Loucy (cell line): ENCODE measurements around the gene PUDP.

ENCODE experiments used
- H2AFZ ChIP-seq: fragments of 200-600 bp; sonication (generic); 2 replicates; pipeline ENCODE4 v1.6.0; 2016; ENCODE audit warnings: antibody characterized with exemption, mild to moderate bottlenecking, low read length, moderate library complexity
- H3F3A ChIP-seq: fragments of 200-600 bp; 2 replicates; pipeline ENCODE4 v1.6.0; 2016; ENCODE audit warnings: antibody characterized with exemption, low read depth, mild to moderate bottlenecking
- H3K27me3 ChIP-seq: fragments of 200-600 bp; sonication (generic); 2 replicates; pipeline ENCODE4 v1.6.1; 2014; ENCODE audit warnings: low read length, mild to moderate bottlenecking; ENCODE audit not compliant: insufficient read depth, poor library complexity, severe bottlenecking
- H3K36me3 ChIP-seq: fragments of 200-600 bp; sonication (generic); 2 replicates; pipeline ENCODE4 v1.6.1; 2016; ENCODE audit warnings: low read length; ENCODE audit not compliant: insufficient read depth
- H3K4me1 ChIP-seq: fragments of 200-600 bp; sonication (generic); 2 replicates; pipeline ENCODE4 v1.5.1; 2014; ENCODE audit warnings: low read length, mild to moderate bottlenecking; ENCODE audit not compliant: insufficient read depth, poor library complexity, severe bottlenecking
- H3K4me2 ChIP-seq: fragments of 200-600 bp; sonication (generic); 2 replicates; pipeline ENCODE4 v1.6.0; 2014; ENCODE audit warnings: antibody characterized with exemption, low read length, low read depth, mild to moderate bottlenecking; ENCODE audit not compliant: poor library complexity, severe bottlenecking
- H3K4me3 ChIP-seq: fragments of 200-600 bp; sonication (generic); 2 replicates; pipeline ENCODE4 v1.5.1; 2014; ENCODE audit warnings: low read length, mild to moderate bottlenecking, mixed read lengths; ENCODE audit not compliant: poor library complexity, severe bottlenecking
- H3K79me2 ChIP-seq: fragments of 200-600 bp; sonication (generic); 2 replicates; pipeline ENCODE4 v1.6.1; 2014; ENCODE audit warnings: low read length; ENCODE audit not compliant: insufficient read depth
- H3K9ac ChIP-seq: fragments of 200-600 bp; sonication (generic); 2 replicates; pipeline ENCODE4 v1.6.0; 2014; ENCODE audit warnings: mild to moderate bottlenecking, low read depth, low read length, moderate library complexity; ENCODE audit not compliant: poor library complexity, severe bottlenecking
- H3K9me2 ChIP-seq: fragments of 200-600 bp; sonication (generic); replicated peaks from 2 replicates; pipeline ENCODE4 v1.6.1; 2016; ENCODE audit warnings: low read depth, low read length, mixed read lengths
- H3K9me3 ChIP-seq: fragments of 200-600 bp; sonication (generic); 2 replicates; pipeline ENCODE4 v1.6.1; 2014; ENCODE audit warnings: mild to moderate bottlenecking, antibody characterized with exemption, low read length, low read depth; ENCODE audit not compliant: insufficient read depth
- H4K20me1 ChIP-seq: fragments of 200-600 bp; sonication (generic); 2 replicates; pipeline ENCODE4 v1.6.0; 2014; ENCODE audit warnings: antibody characterized with exemption, low read length, mild to moderate bottlenecking; ENCODE audit not compliant: insufficient read depth, poor library complexity, severe bottlenecking
- EZH2phosphoT487 ChIP-seq: fragments of 200-600 bp; IDR thresholded peaks from 2 replicates; pipeline ENCODE4 v1.6.1; 2018; ENCODE audit warnings: antibody characterized with exemption, mild to moderate bottlenecking, moderate library complexity, borderline replicate concordance
- TF ChIP-seq, protein P1 (sequence below): fragments of 200-600 bp; sonication (generic); conservative IDR thresholded peaks from 2 replicates; pipeline ENCODE4 v1.5.1; 2014; ENCODE audit warnings: mild to moderate bottlenecking, antibody characterized with exemption, low read length

Gene PUDP

DNA sequence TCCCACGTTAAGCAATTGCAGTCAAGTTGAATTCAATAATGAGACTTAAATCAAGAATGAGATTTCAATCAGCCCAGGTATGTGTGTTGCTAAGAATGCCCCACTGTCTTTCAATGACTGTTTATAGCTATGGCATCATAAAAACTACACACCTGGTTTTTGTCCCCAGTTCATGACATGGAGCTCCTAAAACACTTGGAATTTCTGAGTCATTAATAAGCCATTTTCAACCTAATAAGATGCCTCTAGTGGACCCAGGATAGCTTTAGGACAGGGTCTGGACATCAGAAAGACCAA lies 73.1 kb downstream of the PUDP start:
- H3K9ac ChIP-seq: no peak overlapping the region
- TF ChIP-seq, protein P1, sequence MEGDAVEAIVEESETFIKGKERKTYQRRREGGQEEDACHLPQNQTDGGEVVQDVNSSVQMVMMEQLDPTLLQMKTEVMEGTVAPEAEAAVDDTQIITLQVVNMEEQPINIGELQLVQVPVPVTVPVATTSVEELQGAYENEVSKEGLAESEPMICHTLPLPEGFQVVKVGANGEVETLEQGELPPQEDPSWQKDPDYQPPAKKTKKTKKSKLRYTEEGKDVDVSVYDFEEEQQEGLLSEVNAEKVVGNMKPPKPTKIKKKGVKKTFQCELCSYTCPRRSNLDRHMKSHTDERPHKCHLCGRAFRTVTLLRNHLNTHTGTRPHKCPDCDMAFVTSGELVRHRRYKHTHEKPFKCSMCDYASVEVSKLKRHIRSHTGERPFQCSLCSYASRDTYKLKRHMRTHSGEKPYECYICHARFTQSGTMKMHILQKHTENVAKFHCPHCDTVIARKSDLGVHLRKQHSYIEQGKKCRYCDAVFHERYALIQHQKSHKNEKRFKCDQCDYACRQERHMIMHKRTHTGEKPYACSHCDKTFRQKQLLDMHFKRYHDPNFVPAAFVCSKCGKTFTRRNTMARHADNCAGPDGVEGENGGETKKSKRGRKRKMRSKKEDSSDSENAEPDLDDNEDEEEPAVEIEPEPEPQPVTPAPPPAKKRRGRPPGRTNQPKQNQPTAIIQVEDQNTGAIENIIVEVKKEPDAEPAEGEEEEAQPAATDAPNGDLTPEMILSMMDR: no peak
- TF ChIP-seq EZH2phosphoT487: no peak

DNA sequence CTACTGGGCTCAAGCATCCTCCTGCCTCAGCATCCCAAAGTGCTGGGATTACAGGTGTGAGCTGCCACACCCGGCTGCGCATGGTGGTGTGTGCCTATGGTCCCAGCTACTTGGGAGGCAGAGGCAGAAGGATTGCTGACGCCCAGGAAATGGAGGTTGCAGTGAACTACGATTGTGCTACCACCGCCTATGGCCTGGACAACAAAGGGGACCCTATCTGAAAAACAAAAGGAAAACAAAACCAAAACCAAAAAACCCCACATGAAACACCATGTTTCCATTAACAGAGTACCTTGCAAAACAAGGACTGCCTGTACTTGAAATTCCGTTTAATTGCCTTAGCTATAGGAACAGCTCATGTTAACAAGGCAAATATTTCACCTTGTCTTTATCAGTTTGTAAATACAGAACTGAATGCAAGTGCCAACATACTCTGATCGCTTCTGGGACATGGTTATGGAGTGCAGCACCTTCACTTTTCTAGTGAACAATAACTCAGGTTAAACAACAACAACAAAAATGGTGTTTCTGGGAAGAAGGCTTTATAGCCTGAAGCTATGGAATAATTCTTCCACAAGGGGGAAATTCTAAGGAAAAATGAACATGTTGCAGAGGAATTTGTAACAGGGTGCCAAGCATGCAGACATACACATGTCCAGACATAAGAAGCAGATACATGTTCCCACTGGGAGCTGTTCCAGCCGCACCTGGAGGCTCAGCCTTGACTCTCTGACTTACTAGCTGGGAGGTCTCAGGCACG lies 73.6 kb downstream of the PUDP start:
- peaks cover 4% of the 10 kb centered on the region; the same call in 1 of the 2 replicates for H3K79me2 ChIP-seq
- H3K4me1 ChIP-seq: peaks cover 39% of the 10 kb centered on the region
- H3K4me3 ChIP-seq: no peak overlapping the region
- H3K27me3 ChIP-seq: no peaks in the 10 kb centered on the region
- H3K36me3 ChIP-seq: no peaks in the 10 kb centered on the region; the same call in 1 of the 2 replicates
- no peaks in the 10 kb centered on the region for H3F3A ChIP-seq
- no peak overlapping the region for H3K4me2 ChIP-seq
- H3K9me3 ChIP-seq: no peaks in the 10 kb centered on the region
- TF ChIP-seq EZH2phosphoT487: no peak
- TF ChIP-seq, protein P1: no peak
- H3K9ac ChIP-seq: no peak overlapping the region
- no peaks in the 10 kb centered on the region for H4K20me1 ChIP-seq
- H2AFZ ChIP-seq: no peak overlapping the region
- H3K9me2 ChIP-seq: no peaks in the 10 kb centered on the region

More for the DNA sequence above, 73.1 kb downstream of the PUDP start:
- Histone ChIP-seq H2AFZ (no peak overlapping the region), H3K79me2 (peaks cover 4% of the 10 kb centered on the region; the same call in 1 of the 2 replicates), H4K20me1 (no peaks in the 10 kb centered on the region), H3K9me2 (no peaks in the 10 kb centered on the region), H3K4me1 (peaks cover 39% of the 10 kb centered on the region), H3F3A (no peaks in the 10 kb centered on the region), H3K27me3 (no peaks in the 10 kb centered on the region), H3K9me3 (no peaks in the 10 kb centered on the region), H3K4me2 (no peak overlapping the region), H3K4me3 (no peak overlapping the region), H3K36me3 (no peaks in the 10 kb centered on the region; the same call in 1 of the 2 replicates)

DNA sequence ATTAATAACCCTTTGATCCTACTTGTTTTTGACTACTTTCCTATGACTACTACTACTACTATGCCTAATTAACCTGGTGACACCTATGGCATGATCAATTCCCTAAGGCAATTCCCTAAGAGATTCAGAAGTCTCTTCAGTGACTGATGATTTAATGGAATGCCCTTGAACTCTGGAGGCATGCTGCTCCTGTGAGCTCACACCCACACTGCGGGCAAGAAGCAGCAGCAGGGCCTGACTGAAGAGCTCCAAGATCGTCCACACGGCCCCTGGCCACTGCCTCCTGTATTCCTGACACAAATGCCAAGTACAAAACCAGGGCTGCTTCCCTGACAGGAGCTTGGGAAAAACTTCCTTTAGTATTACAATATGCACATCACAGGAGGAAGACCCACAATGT lies 74.6 kb downstream of the PUDP start:
- Histone ChIP-seq H2AFZ (no peak overlapping the region), H3K9me3 (no peaks in the 10 kb centered on the region), H3K4me1 (peaks cover 41% of the 10 kb centered on the region), H4K20me1 (no peaks in the 10 kb centered on the region), H3K79me2 (no peaks in the 10 kb centered on the region; the same call in 1 of the 2 replicates), H3F3A (no peaks in the 10 kb centered on the region), H3K9me2 (no peaks in the 10 kb centered on the region), H3K4me2 (no peak overlapping the region), H3K36me3 (no peaks in the 10 kb centered on the region), H3K27me3 (no peaks in the 10 kb centered on the region), H3K4me3 (no peak overlapping the region), H3K9ac (no peak overlapping the region)
- TF ChIP-seq, protein P1: no peak
- no peak for TF ChIP-seq EZH2phosphoT487
